ENCODE results near the gene CCDC154.

Gene CCDC154

GRCh38 chr16:1459967-1460366 is 15.6 kb upstream of the CCDC154 start:
- no peaks in the 10 kb centered on the region for H3K4me1 ChIP-seq (ENCODE audit: control insufficient read depth in 1 of 2, insufficient read depth in 1 of 2, low read depth in 1 of 2, low read length in 1 of 2)
- peaks cover 71% of the 10 kb centered on the region for H3K36me3 ChIP-seq
- no peak for TF ChIP-seq CTCF (IDR thresholded peaks at IDR 0.05)
- no peaks in the 10 kb centered on the region for H3K27me3 ChIP-seq
- no peak overlapping the region for H3K27ac ChIP-seq
- H3K9me3 ChIP-seq, result no peaks in the 10 kb centered on the region
- H3K4me3 ChIP-seq (ENCODE audit: low read depth in 1 of 2, low read length in 1 of 2), result no peak overlapping the region

GRCh38 chr16:1458977-1459341 is 14.6 kb upstream of the CCDC154 start:
- TF ChIP-seq CTCF (IDR thresholded peaks at IDR 0.05), result no peak
- peaks cover 71% of the 10 kb centered on the region for H3K36me3 ChIP-seq
- H3K4me3 ChIP-seq (ENCODE audit: low read depth in 1 of 2, low read length in 1 of 2), result no peak overlapping the region
- no peaks in the 10 kb centered on the region for H3K4me1 ChIP-seq (ENCODE audit: control insufficient read depth in 1 of 2, insufficient read depth in 1 of 2, low read depth in 1 of 2, low read length in 1 of 2)
- H3K27ac ChIP-seq, result no peak overlapping the region
- no peaks in the 10 kb centered on the region for H3K9me3 ChIP-seq
- H3K27me3 ChIP-seq, result no peaks in the 10 kb centered on the region

GRCh38 chr16:1458336-1458976 is 14.1 kb upstream of the CCDC154 start:
- H3K4me1 ChIP-seq (ENCODE audit: control insufficient read depth in 1 of 2, insufficient read depth in 1 of 2, low read depth in 1 of 2, low read length in 1 of 2), result no peaks in the 10 kb centered on the region
- H3K4me3 ChIP-seq (ENCODE audit: low read depth in 1 of 2, low read length in 1 of 2), result no peak overlapping the region
- no peaks in the 10 kb centered on the region for H3K27me3 ChIP-seq
- TF ChIP-seq CTCF (IDR thresholded peaks at IDR 0.05), result no peak
- H3K9me3 ChIP-seq, result no peaks in the 10 kb centered on the region
- peaks cover 76% of the 10 kb centered on the region for H3K36me3 ChIP-seq
- no peak overlapping the region for H3K27ac ChIP-seq

- H3K27ac ChIP-seq, result no peak overlapping the region
- H3K9me3 ChIP-seq, result no peaks in the 10 kb centered on the region
- no peaks in the 10 kb centered on the region for H3K4me1 ChIP-seq (ENCODE audit: control insufficient read depth in 1 of 2, insufficient read depth in 1 of 2, low read depth in 1 of 2, low read length in 1 of 2)
- H3K36me3 ChIP-seq, result peaks cover 84% of the 10 kb centered on the region
- TF ChIP-seq CTCF (IDR thresholded peaks at IDR 0.05), result no peak
- H3K27me3 ChIP-seq, result no peaks in the 10 kb centered on the region
- H3K4me3 ChIP-seq (ENCODE audit: low read depth in 1 of 2, low read length in 1 of 2), result no peak overlapping the region
Observed at GRCh38 chr16:1457489-1458245, 13.3 kb upstream of the CCDC154 start.

- Histone ChIP-seq H3K9me3 (no peaks in the 10 kb centered on the region), H3K4me3 (ENCODE audit: low read depth in 1 of 2, low read length in 1 of 2) (no peak overlapping the region), H3K27ac (no peak overlapping the region), H3K27me3 (no peaks in the 10 kb centered on the region), H3K4me1 (ENCODE audit: control insufficient read depth in 1 of 2, insufficient read depth in 1 of 2, low read depth in 1 of 2, low read length in 1 of 2) (no peaks in the 10 kb centered on the region), H3K36me3 (peaks cover 91% of the 10 kb centered on the region)
- TF ChIP-seq CTCF (IDR thresholded peaks at IDR 0.05), result no peak
Observed at GRCh38 chr16:1456951-1457350, 12.6 kb upstream of the CCDC154 start.

Measured in neutrophil (primary cell).